CD14-positive monocyte (primary cell): ENCODE data around the gene CELF4. TPM values are rescaled to one million over a fixed set of nuclear protein-coding genes. Genes with fewer than 3 reads are reported as not detected.

Source experiments
- DNase-seq, 3 donors: peaks; one replicate each; pipeline ENCODE4 v3.0.0-alpha.2; 2011 to 2022
- H2AFZ ChIP-seq: 2 replicates; pipeline ENCODE4 v1.6.0; 2012; ENCODE audit warnings: mild to moderate bottlenecking, low read depth, low read length, inconsistent platforms; ENCODE audit not compliant: insufficient read depth, poor library complexity, severe bottlenecking
- H3K27ac ChIP-seq, 2 donors: 1 replicate in 1 of 2; 2 replicates in 1 of 2; pipeline ENCODE4 v1.5.1; 2012 to 2013; ENCODE audit warnings: low read length in 2 of 2, control low read depth in 1 of 2, inconsistent platforms in 1 of 2, low read depth in 1 of 2, mild to moderate bottlenecking in 1 of 2
- H3K27me3 ChIP-seq, 2 donors: one replicate each; pipeline versions ENCODE4 v1.6.0 to v1.6.1; 2011 to 2013; ENCODE audit warnings: low read length in 2 of 2; ENCODE audit not compliant: control insufficient read depth in 2 of 2, insufficient read depth in 2 of 2
- H3K36me3 ChIP-seq, 2 donors: replicated peaks in 1 of 2; 1 replicate in 1 of 2; 2 replicates in 1 of 2; pipeline versions ENCODE4 v1.5.1 to v1.6.1; 2012 to 2013; ENCODE audit warnings: low read length in 2 of 2, control low read depth in 1 of 2, inconsistent platforms in 1 of 2, mild to moderate bottlenecking in 1 of 2; ENCODE audit not compliant: insufficient read depth in 2 of 2, control insufficient read depth in 1 of 2
- H3K4me1 ChIP-seq, 2 donors: 1 replicate in 1 of 2; 2 replicates in 1 of 2; pipeline versions ENCODE4 v1.5.1 to v1.6.1; 2012 to 2013; ENCODE audit warnings: low read length in 2 of 2, control low read depth in 1 of 2, inconsistent platforms in 1 of 2, mild to moderate bottlenecking in 1 of 2, moderate library complexity in 1 of 2; ENCODE audit not compliant: insufficient read depth in 2 of 2, control insufficient read depth in 1 of 2
- H3K4me2 ChIP-seq: replicated peaks from 2 replicates; pipeline ENCODE3; 2012; ENCODE audit warnings: low read length, moderate library complexity, mild to moderate bottlenecking; ENCODE audit not compliant: poor library complexity, severe bottlenecking; ENCODE audit errors: extremely low read depth
- H3K4me3 ChIP-seq, 3 experiments: fragments of 200-600 bp in 1 of 3; sonication (generic) in 1 of 3; replicated peaks in 1 of 3; 1 replicate in 2 of 3; 2 replicates in 1 of 3; pipeline ENCODE4 v1.5.1; 2011 to 2013; ENCODE audit warnings: low read length in 3 of 3, mild to moderate bottlenecking in 3 of 3, control low read depth in 2 of 3, low read depth in 2 of 3, inconsistent platforms in 1 of 3, moderate library complexity in 1 of 3
- H3K79me2 ChIP-seq: 2 replicates; pipeline ENCODE4 v1.6.0; 2012; ENCODE audit warnings: mild to moderate bottlenecking, control low read depth, inconsistent platforms, low read length, moderate library complexity; ENCODE audit not compliant: insufficient read depth
- H3K9ac ChIP-seq: 2 replicates; pipeline ENCODE4 v1.6.0; 2017; ENCODE audit warnings: low read length, mild to moderate bottlenecking; ENCODE audit not compliant: insufficient read depth, poor library complexity, severe bottlenecking
- H3K9me3 ChIP-seq, 2 donors: replicated peaks in 1 of 2; 1 replicate in 1 of 2; 2 replicates in 1 of 2; pipeline versions ENCODE4 v1.5.1 to v1.6.1; 2012 to 2013; ENCODE audit warnings: low read length in 2 of 2, control low read depth in 1 of 2; ENCODE audit not compliant: control insufficient read depth in 1 of 2, insufficient read depth in 1 of 2
- H4K20me1 ChIP-seq: 2 replicates; pipeline ENCODE4 v1.6.0; 2012; ENCODE audit warnings: mild to moderate bottlenecking, low read length, control low read depth, moderate library complexity; ENCODE audit not compliant: insufficient read depth
- H3K27ac Mint-ChIP-seq, 7 donors: one replicate each; pipeline ENCODE4 v1.8.0; 2020; ENCODE audit warnings: mild to moderate bottlenecking in 7 of 7, mixed read lengths in 7 of 7, moderate library complexity in 6 of 7, inconsistent platforms in 2 of 7
- H3K27me3 Mint-ChIP-seq, 3 donors: one replicate each; pipeline ENCODE4 v1.8.0; 2021 to 2022; ENCODE audit warnings: low read depth in 3 of 3, mild to moderate bottlenecking in 3 of 3, mixed read lengths in 3 of 3, moderate library complexity in 3 of 3, inconsistent platforms in 1 of 3
- H3K36me3 Mint-ChIP-seq, 2 donors: one replicate each; pipeline ENCODE4 v1.8.0; 2020; ENCODE audit warnings: mixed read lengths in 2 of 2, inconsistent platforms in 1 of 2, mild to moderate bottlenecking in 1 of 2
- H3K4me1 Mint-ChIP-seq: one replicate; pipeline ENCODE4 v1.8.0; 2020; ENCODE audit warnings: mild to moderate bottlenecking, mixed read lengths
- H3K4me3 Mint-ChIP-seq, 2 donors: one replicate each; pipeline ENCODE4 v1.8.0; 2020; ENCODE audit warnings: mild to moderate bottlenecking in 2 of 2, mixed read lengths in 2 of 2, moderate library complexity in 1 of 2
- H3K9me3 Mint-ChIP-seq, 7 donors: one replicate each; pipeline ENCODE4 v1.8.0; 2020 to 2022; ENCODE audit warnings: mixed read lengths in 7 of 7, mild to moderate bottlenecking in 6 of 7, moderate library complexity in 6 of 7, inconsistent platforms in 2 of 7
- WGBS: methylation state at CpG from one replicate; pipeline ENCODE4 v1.1.5; 2013; ENCODE audit warnings: missing lambda C conversion rate; ENCODE audit not compliant: insufficient coverage; 5-methylcytosine and 5-hydroxymethylcytosine counted together
- intact Hi-C, 2 donors: fragments of 100-400 bp; cut with micrococcal nuclease; formaldehyde crosslinking; loops; one replicate each; pipeline versions ENCODE4 v1.15.0 to v1.15.1; 2023
- polyA plus RNA-seq, 3 donors: library from polyadenylated mRNA; depleted of rRNA in 1 of 3; unstranded in 2 of 3; stranded (reverse) in 1 of 3; fragments of 300-500 nt in 2 of 3; fragments of >200 nt in 1 of 3; fragmentation: Illumina TruSeq in 2 of 3; gene quantifications; 1 replicate in 2 of 3; 2 replicates in 1 of 3; pipeline ENCODE4 v1.2.3, GENCODE V29; 2012 to 2021
- TF ChIP-seq, protein P1 (sequence below): fragments of 200-600 bp; IDR thresholded peaks from one replicate; pipeline ENCODE4 v1.8.0; 2022; ENCODE audit warnings: antibody characterized with exemption, mild to moderate bottlenecking

Gene CELF4
- polyA plus RNA-seq, 3 donors = not detected

DNA sequence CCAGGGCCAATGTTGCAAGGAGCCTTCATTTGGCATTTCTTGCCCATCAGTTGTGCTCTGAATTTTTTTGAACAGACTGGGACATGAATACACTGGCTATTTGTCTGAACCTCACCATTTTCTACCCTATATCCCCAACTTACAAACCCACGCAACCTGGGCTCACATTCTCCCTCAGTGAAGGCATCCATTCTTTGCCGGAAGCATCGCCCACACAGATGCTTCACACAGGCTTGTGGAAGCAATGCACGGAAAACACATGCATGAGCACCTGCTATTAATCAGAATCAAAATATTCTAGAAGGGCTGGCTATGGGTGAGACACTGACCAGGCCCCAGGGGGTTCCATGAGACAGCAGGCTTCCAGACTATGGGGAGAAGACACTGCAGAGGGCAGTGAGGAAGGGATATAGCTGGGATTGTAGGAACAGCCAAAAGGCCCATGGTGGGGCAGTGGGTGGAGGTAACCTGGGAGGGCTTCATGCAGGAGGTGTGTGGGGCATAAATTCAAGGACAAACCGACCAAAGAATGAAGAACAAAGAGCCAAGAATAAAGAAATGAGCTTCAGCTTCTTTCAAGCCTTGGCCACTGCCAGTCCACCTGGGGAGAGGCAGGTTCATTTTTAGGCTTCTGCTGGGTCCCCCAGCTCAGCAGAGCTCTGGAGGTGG is 261.5 kb downstream of the CELF4 start:
- TF ChIP-seq, protein P1, sequence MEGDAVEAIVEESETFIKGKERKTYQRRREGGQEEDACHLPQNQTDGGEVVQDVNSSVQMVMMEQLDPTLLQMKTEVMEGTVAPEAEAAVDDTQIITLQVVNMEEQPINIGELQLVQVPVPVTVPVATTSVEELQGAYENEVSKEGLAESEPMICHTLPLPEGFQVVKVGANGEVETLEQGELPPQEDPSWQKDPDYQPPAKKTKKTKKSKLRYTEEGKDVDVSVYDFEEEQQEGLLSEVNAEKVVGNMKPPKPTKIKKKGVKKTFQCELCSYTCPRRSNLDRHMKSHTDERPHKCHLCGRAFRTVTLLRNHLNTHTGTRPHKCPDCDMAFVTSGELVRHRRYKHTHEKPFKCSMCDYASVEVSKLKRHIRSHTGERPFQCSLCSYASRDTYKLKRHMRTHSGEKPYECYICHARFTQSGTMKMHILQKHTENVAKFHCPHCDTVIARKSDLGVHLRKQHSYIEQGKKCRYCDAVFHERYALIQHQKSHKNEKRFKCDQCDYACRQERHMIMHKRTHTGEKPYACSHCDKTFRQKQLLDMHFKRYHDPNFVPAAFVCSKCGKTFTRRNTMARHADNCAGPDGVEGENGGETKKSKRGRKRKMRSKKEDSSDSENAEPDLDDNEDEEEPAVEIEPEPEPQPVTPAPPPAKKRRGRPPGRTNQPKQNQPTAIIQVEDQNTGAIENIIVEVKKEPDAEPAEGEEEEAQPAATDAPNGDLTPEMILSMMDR = no peak
- no peaks in the 10 kb centered on the region for H3K79me2 ChIP-seq
- H3K4me2 ChIP-seq = no peak overlapping the region
- whole genome bisulfite sequencing = 86% methylated on average over 4 of the region's 5 CpGs
- no peak overlapping the region for H3K27ac ChIP-seq
- no peaks in the 10 kb centered on the region for H3K4me1 ChIP-seq
- no peak overlapping the region for H3K4me3 ChIP-seq
- Mint-ChIP-seq H3K4me1 (peaks cover 4% of the 10 kb centered on the region), H3K27ac (no peak overlapping the region), H3K4me3 (no peak overlapping the region), H3K36me3 (no peaks in the 10 kb centered on the region), H3K9me3 (no peaks in the 10 kb centered on the region), H3K27me3 (peaks cover 2 to 8% (median 2%) of the 10 kb centered on the region in 3 donors)
- no peak overlapping the region for H2AFZ ChIP-seq
- H3K9ac ChIP-seq = no peak overlapping the region
- H4K20me1 ChIP-seq = no peaks in the 10 kb centered on the region
- H3K9me3 ChIP-seq = no peaks in the 10 kb centered on the region
- H3K27me3 ChIP-seq = no peaks in the 10 kb centered on the region
- DNase-seq = no peak
- no peaks in the 10 kb centered on the region for H3K36me3 ChIP-seq
- intact Hi-C loops = no loop called here

DNA sequence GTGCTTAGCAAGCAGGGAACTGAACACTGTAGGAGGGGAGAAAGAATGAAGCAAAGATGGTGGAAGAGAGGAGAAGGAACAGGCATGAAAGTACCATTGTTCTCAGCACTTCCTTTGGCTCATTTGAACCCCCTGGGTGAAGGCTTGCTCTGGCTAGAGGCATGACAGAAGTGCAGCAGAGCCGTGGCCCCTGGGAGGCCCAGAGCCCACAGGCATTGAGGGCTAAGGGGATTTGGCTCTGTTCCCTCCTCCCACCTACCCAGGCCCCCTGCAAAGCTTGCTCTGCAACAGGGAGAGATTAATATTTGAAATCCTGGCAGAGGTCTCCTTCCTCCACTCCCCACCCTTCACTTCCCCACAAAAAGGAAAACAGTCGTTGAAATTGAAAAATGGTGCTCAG is 262.6 kb downstream of the CELF4 start:
- Histone ChIP-seq H3K9me3 (no peaks in the 10 kb centered on the region), H3K4me2 (no peak overlapping the region), H3K27me3 (no peaks in the 10 kb centered on the region), H3K27ac (no peak overlapping the region), H3K4me1 (no peaks in the 10 kb centered on the region), H2AFZ (no peak overlapping the region), H3K4me3 (no peak overlapping the region), H4K20me1 (no peaks in the 10 kb centered on the region), H3K9ac (no peak overlapping the region), H3K36me3 (no peaks in the 10 kb centered on the region), H3K79me2 (no peaks in the 10 kb centered on the region)
- TF ChIP-seq, protein P1 = no peak
- H3K4me3 Mint-ChIP-seq = no peak overlapping the region
- H3K4me1 Mint-ChIP-seq = peaks cover 4% of the 10 kb centered on the region
- intact Hi-C loops = no loop called here
- no peak for DNase-seq
- no CpG with 5 or more reads among the region's 2 CpGs for WGBS
- no peaks in the 10 kb centered on the region for H3K36me3 Mint-ChIP-seq
- no peak overlapping the region for H3K27ac Mint-ChIP-seq
- H3K27me3 Mint-ChIP-seq = peaks cover 2 to 8% (median 4%) of the 10 kb centered on the region in 3 donors
- H3K9me3 Mint-ChIP-seq = no peaks in the 10 kb centered on the region
